Fibroblast of lung (primary cell): ENCODE results near the gene MYEOV.

Experiments
- CTCF ChIP-seq, 2 donors: IDR thresholded peaks in 1 of 2; conservative IDR thresholded peaks in 1 of 2; 1 replicate in 1 of 2; 2 replicates in 1 of 2; pipeline ENCODE4 v1.5.1; 2011 to 2012; ENCODE audit warnings: low read length in 2 of 2, control low read depth in 1 of 2, inconsistent platforms in 1 of 2, low read depth in 1 of 2, mild to moderate bottlenecking in 1 of 2
- EZH2 ChIP-seq: IDR thresholded peaks from 2 replicates; pipeline ENCODE4 v1.5.1; 2012; ENCODE audit warnings: low read length, control low read depth, mild to moderate bottlenecking; ENCODE audit errors: missing control alignments

GRCh38 chr11:69263736-69264052 is 30.3 kb upstream of the MYEOV start:
- no peak for TF ChIP-seq EZH2
- TF ChIP-seq CTCF (conservative IDR thresholded peaks at IDR 0.05 in 1 of 2, IDR thresholded peaks at IDR 0.05 in 1 of 2; ENCODE audit: low read depth in 1 of 2, low read length in 2 of 2) = no peak
